GM12878 (cell line): ENCODE results near the gene NRXN3. TPM values are rescaled to one million over a fixed set of nuclear protein-coding genes. Genes with fewer than 3 reads are reported as not detected.

ENCODE experiments used
- ATAC-seq: fragments of 200-7000 bp; cut with Tn5 transposase; 3 replicates; pipeline ENCODE4 v1.9.1; 2020; ENCODE audit warnings: mild to moderate bottlenecking, moderate library complexity
- BruUV-seq: library from RNA; stranded (reverse); fragments of 400-500 nt; replicated peaks from 2 replicates; lab custom pipeline; 2021; lab: Mats Ljungman, UMichigan
- CTCF ChIA-PET: fragments of 300-600 bp; sonication (Branson Sonifier 250); formaldehyde crosslinking; extraction: SDS; loops from one replicate; lab custom pipeline; 2021; ENCODE audit warnings: inconsistent platforms; lab: Yijun Ruan, JAX
- POLR2A ChIA-PET: fragments of 350-600 bp; formaldehyde crosslinking; extraction: SDS; loops from one replicate; lab custom pipeline; 2021; ENCODE audit warnings: inconsistent platforms; lab: Charles Lee
- RAD21 ChIA-PET: fragments of 300-600 bp; sonication (Branson Sonifier 250); formaldehyde crosslinking; loops from one replicate; lab custom pipeline; 2023; ENCODE audit warnings: antibody characterized with exemption; ENCODE audit not compliant: unreplicated experiment; lab: Charles Lee
- SMC1A ChIA-PET: fragments of 300-600 bp; sonication (Branson Sonifier 250); formaldehyde crosslinking; loops from one replicate; lab custom pipeline; 2023; ENCODE audit not compliant: unreplicated experiment, uncharacterized antibody; lab: Charles Lee
- DNase-seq: peaks from one replicate; pipeline ENCODE4 v3.0.0-alpha.2; 2011; ENCODE audit warnings: low read depth, low spot score
- FAIRE-seq: peaks from 3 replicates; lab custom pipeline; 2011; peaks lifted over from hg19 to GRCh38; lab: Jason Lieb, UNC
- H2AFZ ChIP-seq: 2 replicates; pipeline ENCODE4 v1.6.0; 2011; ENCODE audit warnings: low read depth, low read length, control low read depth; ENCODE audit not compliant: control insufficient read depth
- H3K27ac ChIP-seq: 2 replicates; pipeline ENCODE4 v1.5.1; 2011; ENCODE audit warnings: control low read depth; ENCODE audit not compliant: control insufficient read depth, insufficient read depth
- H3K27me3 ChIP-seq, 2 experiments: replicated peaks in 1 of 2; 2 replicates each; pipeline versions ENCODE4 v1.6.0 to v1.6.1; 2011; ENCODE audit warnings: low read length in 1 of 2; ENCODE audit not compliant: control insufficient read depth in 2 of 2, insufficient read depth in 2 of 2
- H3K36me3 ChIP-seq, 2 experiments: 2 replicates each; pipeline ENCODE4 v1.5.1; 2011; ENCODE audit warnings: low read length in 1 of 2; ENCODE audit not compliant: control insufficient read depth in 2 of 2, insufficient read depth in 2 of 2
- H3K4me1 ChIP-seq: 2 replicates; pipeline ENCODE4 v1.6.1; 2011; ENCODE audit warnings: mild to moderate bottlenecking, low read length, moderate library complexity, mixed read lengths; ENCODE audit not compliant: control insufficient read depth, insufficient read depth
- H3K4me2 ChIP-seq: 2 replicates; pipeline ENCODE4 v1.6.0; 2011; ENCODE audit warnings: control low read depth; ENCODE audit not compliant: control insufficient read depth, insufficient read depth
- H3K4me3 ChIP-seq: fragments of 200-600 bp; sonication (generic); 2 replicates; pipeline ENCODE4 v1.5.1; 2016
- H3K79me2 ChIP-seq: 2 replicates; pipeline ENCODE4 v1.6.0; 2011; ENCODE audit warnings: low read length; ENCODE audit not compliant: control insufficient read depth, insufficient read depth
- H3K9ac ChIP-seq: 2 replicates; pipeline ENCODE4 v1.8.0; 2011; ENCODE audit warnings: low read length, control low read depth, mixed read lengths; ENCODE audit not compliant: control insufficient read depth, insufficient read depth
- H3K9me3 ChIP-seq: replicated peaks from 3 replicates; pipeline ENCODE4 v1.5.1; 2011; ENCODE audit warnings: mild to moderate bottlenecking, low read length; ENCODE audit not compliant: control insufficient read depth, insufficient read depth
- H4K20me1 ChIP-seq: 2 replicates; pipeline ENCODE4 v1.6.0; 2011; ENCODE audit not compliant: control insufficient read depth, insufficient read depth
- ATF7 ChIP-seq: fragments of 450-650 bp; IDR thresholded peaks from 2 replicates; pipeline ENCODE4 v1.6.1; 2016; ENCODE audit warnings: low read depth, mild to moderate bottlenecking
- CBX5 ChIP-seq: sonication (generic); IDR thresholded peaks from 2 replicates; pipeline ENCODE4 v1.6.1; 2016; ENCODE audit warnings: low read depth, moderate library complexity, mild to moderate bottlenecking, inconsistent platforms
- CHD4 ChIP-seq: fragments of 200-600 bp; sonication (generic); IDR thresholded peaks from 2 replicates; pipeline ENCODE4 v1.6.1; 2016; ENCODE audit warnings: mild to moderate bottlenecking
- HDAC6 ChIP-seq: fragments of 200-600 bp; sonication (generic); IDR thresholded peaks from one replicate; pipeline ENCODE4 v1.8.0; 2017; ENCODE audit warnings: antibody characterized with exemption; ENCODE audit not compliant: unreplicated experiment
- MXI1 ChIP-seq: fragments of 150-350 bp; IDR thresholded peaks from 2 replicates; pipeline ENCODE4 v1.6.1; 2011; ENCODE audit warnings: low read depth, mild to moderate bottlenecking, inconsistent platforms, low read length, improper control_type of control experiment
- NBN ChIP-seq: fragments of 450-650 bp; IDR thresholded peaks from 2 replicates; pipeline ENCODE4 v1.6.1; 2016
- NRF1 ChIP-seq: conservative IDR thresholded peaks from 2 replicates; pipeline ENCODE4 v1.6.1; 2011; ENCODE audit warnings: mild to moderate bottlenecking, low read depth, low read length, improper control_type of control experiment
- RAD51 ChIP-seq: fragments of 450-650 bp; IDR thresholded peaks from 2 replicates; pipeline ENCODE4 v1.6.1; 2016; ENCODE audit warnings: moderate library complexity, mild to moderate bottlenecking, inconsistent platforms
- SIX5 ChIP-seq: IDR thresholded peaks from 2 replicates; pipeline ENCODE4 v1.6.1; 2011; ENCODE audit warnings: mild to moderate bottlenecking, low read depth, low read length, moderate library complexity; ENCODE audit not compliant: severe bottlenecking
- WGBS: methylation state at CpG from one replicate; pipeline ENCODE4 v1.1.6; 2016; ENCODE audit warnings: low lambda C conversion rate; ENCODE audit not compliant: insufficient replicate concordance, insufficient coverage; ENCODE audit errors: missing lambda C conversion rate; 5-methylcytosine and 5-hydroxymethylcytosine counted together
- in situ Hi-C: fragments of 300-500 bp; cut with MboI; formaldehyde crosslinking; loops from 9 replicates; pipeline ENCODE4 v1.14.3; 2018; ENCODE audit warnings: mixed read lengths
- intact Hi-C: fragments of 100-400 bp; cut with micrococcal nuclease; formaldehyde crosslinking; loops from one replicate; pipeline ENCODE4 v1.14.2; 2022; ENCODE audit not compliant: unreplicated experiment
- polyA plus RNA-seq, 11 experiments: library from polyadenylated mRNA; depleted of rRNA in 4 of 11; unstranded in 6 of 11; stranded (reverse) in 5 of 11; fragments of >200 nt; fragmentation: Nextera tagmentation in 4 of 11; fragmentation: Illumina TruSeq in 1 of 11; extraction: Ambion mirVana in 4 of 11; extraction: Trizol in 1 of 11; gene quantifications; 1 replicate in 1 of 11; 2 replicates in 10 of 11; pipeline versions ENCODE4 v1.2.1 to v1.2.3, GENCODE V29; 2011 to 2016; ENCODE audit warnings: inconsistent platforms in 2 of 11, missing spikeins in 2 of 11, low read depth in 1 of 11
- total RNA-seq, 4 experiments: library from RNA; depleted of rRNA in 3 of 4; stranded (reverse); fragments of >200 nt in 3 of 4; fragmentation: Illumina TruSeq in 1 of 4; extraction: Trizol in 1 of 4; gene quantifications; 2 replicates each; pipeline versions ENCODE4 v1.2.1 to v1.2.3, GENCODE V29; 2013 to 2021
- TF ChIP-seq, protein P1 (sequence below): IDR thresholded peaks from 2 replicates; pipeline ENCODE4 v1.6.1; 2011; ENCODE audit warnings: borderline replicate concordance, low read depth, mild to moderate bottlenecking, moderate library complexity, mixed read lengths, low read length; ENCODE audit not compliant: insufficient read depth; ENCODE audit errors: extremely low read length
- TF ChIP-seq, protein P2 (sequence below): fragments of 450-650 bp; formaldehyde crosslinking; IDR thresholded peaks from 2 replicates; pipeline ENCODE4 v1.4.0; 2020; ENCODE audit warnings: mild to moderate bottlenecking, moderate library complexity

Gene NRXN3
- total and polyA plus RNA-seq, 10 of the 15 experiments (the other 5 are each of a cell fraction or from before 2014, with no cell fraction given) = 0.52 to 3.3 (median 1.4) TPM

DNA sequence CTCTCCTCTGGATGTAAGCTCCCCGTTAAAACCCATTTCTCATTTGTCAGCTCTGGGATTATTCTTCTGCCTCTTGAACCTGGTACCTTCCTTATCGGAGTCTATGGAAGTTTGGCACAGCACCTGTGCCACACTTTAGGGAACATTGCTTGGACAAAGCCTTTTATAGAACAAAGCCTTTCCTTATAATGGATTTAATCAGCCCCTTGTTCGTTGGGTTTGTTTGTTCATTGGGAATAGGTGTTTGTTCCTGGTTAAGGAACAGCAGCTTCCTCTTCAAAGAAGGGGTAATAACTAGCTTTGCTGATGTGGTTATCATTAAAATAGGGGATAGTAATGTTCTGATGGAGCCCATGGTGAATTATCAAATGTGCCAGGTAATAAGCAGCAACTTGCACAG is 70.4 kb downstream of the NRXN3 start:
- H3K27ac ChIP-seq = no peak overlapping the region
- no peak overlapping the region for H2AFZ ChIP-seq
- ATAC-seq = no peak
- CTCF ChIA-PET = no interaction called here
- SMC1A ChIA-PET = no interaction called here
- H3K4me2 ChIP-seq = no peak overlapping the region
- H3K36me3 ChIP-seq = no peaks in the 10 kb centered on the region
- no peaks in the 10 kb centered on the region for H3K4me1 ChIP-seq
- H3K4me3 ChIP-seq = no peak overlapping the region
- no peaks in the 10 kb centered on the region for H4K20me1 ChIP-seq
- no peaks in the 10 kb centered on the region for H3K9me3 ChIP-seq
- in situ Hi-C loops = no loop called here
- POLR2A ChIA-PET = no interaction called here
- BruUV-seq = no TSS peak
- WGBS = 7% methylated on average over 3 of the region's 3 CpGs
- RAD21 ChIA-PET = no interaction called here
- no peaks in the 10 kb centered on the region; a peak in 3 of 4 replicates for H3K27me3 ChIP-seq
- no peak for FAIRE-seq
- intact Hi-C loops = no loop called here
- no peak overlapping the region for H3K9ac ChIP-seq
- no peak for DNase-seq
- TF ChIP-seq, protein P1, sequence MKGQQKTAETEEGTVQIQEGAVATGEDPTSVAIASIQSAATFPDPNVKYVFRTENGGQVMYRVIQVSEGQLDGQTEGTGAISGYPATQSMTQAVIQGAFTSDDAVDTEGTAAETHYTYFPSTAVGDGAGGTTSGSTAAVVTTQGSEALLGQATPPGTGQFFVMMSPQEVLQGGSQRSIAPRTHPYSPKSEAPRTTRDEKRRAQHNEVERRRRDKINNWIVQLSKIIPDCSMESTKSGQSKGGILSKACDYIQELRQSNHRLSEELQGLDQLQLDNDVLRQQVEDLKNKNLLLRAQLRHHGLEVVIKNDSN = no peak
- TF ChIP-seq CBX5 (no peak), NRF1 (no peak), RAD51 (no peak), NBN (no peak), MXI1 (no peak), CHD4 (no peak), ATF7 (no peak)
- H3K79me2 ChIP-seq = no peaks in the 10 kb centered on the region

DNA sequence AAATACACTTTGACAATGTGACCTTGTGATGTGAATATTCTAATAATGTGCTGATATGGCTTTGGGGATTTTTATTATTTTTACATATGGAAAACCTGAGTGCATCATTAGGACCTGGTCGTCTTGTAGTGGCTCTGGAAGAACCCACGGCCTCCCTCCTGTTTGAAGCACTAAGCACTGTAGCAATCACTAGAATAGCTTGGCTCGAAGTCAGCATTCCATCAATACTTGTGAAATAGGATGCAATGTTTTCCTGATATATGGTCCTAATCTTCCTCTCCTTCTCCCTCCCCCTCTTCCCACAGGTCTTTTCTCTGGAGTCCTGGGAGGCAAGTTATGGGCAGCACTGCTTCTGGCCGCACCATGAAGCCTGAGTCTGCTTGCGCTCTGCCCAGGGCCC is 71.9 kb downstream of the NRXN3 start:
- 19% methylated on average over 5 of the region's 5 CpGs for WGBS
- ATAC-seq = no peak
- H3K4me2 ChIP-seq = no peak overlapping the region
- FAIRE-seq = no peak
- no peak overlapping the region for H3K27ac ChIP-seq
- no peaks in the 10 kb centered on the region for H4K20me1 ChIP-seq
- BruUV-seq = no TSS peak
- no peak overlapping the region for H3K9ac ChIP-seq
- DNase-seq = no peak
- H3K4me3 ChIP-seq = no peak overlapping the region
- H3K4me1 ChIP-seq = no peaks in the 10 kb centered on the region
- ChIA-PET POLR2A (no interaction called here), RAD21 (no interaction called here), SMC1A (no interaction called here), CTCF (no interaction called here)
- in situ Hi-C loops = no loop called here
- no peaks in the 10 kb centered on the region; a peak in 3 of 4 replicates for H3K27me3 ChIP-seq
- H3K79me2 ChIP-seq = no peaks in the 10 kb centered on the region
- intact Hi-C loops = no loop called here
- no peak overlapping the region for H2AFZ ChIP-seq
- no peaks in the 10 kb centered on the region for H3K9me3 ChIP-seq
- TF ChIP-seq SIX5 = no peak
- TF ChIP-seq, protein P2, sequence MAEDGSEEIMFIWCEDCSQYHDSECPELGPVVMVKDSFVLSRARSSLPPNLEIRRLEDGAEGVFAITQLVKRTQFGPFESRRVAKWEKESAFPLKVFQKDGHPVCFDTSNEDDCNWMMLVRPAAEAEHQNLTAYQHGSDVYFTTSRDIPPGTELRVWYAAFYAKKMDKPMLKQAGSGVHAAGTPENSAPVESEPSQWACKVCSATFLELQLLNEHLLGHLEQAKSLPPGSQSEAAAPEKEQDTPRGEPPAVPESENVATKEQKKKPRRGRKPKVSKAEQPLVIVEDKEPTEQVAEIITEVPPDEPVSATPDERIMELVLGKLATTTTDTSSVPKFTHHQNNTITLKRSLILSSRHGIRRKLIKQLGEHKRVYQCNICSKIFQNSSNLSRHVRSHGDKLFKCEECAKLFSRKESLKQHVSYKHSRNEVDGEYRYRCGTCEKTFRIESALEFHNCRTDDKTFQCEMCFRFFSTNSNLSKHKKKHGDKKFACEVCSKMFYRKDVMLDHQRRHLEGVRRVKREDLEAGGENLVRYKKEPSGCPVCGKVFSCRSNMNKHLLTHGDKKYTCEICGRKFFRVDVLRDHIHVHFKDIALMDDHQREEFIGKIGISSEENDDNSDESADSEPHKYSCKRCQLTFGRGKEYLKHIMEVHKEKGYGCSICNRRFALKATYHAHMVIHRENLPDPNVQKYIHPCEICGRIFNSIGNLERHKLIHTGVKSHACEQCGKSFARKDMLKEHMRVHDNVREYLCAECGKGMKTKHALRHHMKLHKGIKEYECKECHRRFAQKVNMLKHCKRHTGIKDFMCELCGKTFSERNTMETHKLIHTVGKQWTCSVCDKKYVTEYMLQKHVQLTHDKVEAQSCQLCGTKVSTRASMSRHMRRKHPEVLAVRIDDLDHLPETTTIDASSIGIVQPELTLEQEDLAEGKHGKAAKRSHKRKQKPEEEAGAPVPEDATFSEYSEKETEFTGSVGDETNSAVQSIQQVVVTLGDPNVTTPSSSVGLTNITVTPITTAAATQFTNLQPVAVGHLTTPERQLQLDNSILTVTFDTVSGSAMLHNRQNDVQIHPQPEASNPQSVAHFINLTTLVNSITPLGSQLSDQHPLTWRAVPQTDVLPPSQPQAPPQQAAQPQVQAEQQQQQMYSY (CRISPR knock-in tag) = no peak
- TF ChIP-seq HDAC6 = no peak
- no peaks in the 10 kb centered on the region for H3K36me3 ChIP-seq
